K562 (cell line): Measurements from ENCODE around the gene P4HTM. TPM values are rescaled to one million over a fixed set of nuclear protein-coding genes. Genes with fewer than 3 reads are reported as not detected.

Experiments
- ARID3B ChIP-seq: fragments of 250-450 bp; sonication (Bioruptor Pico); IDR thresholded peaks from 2 replicates; pipeline ENCODE4 v1.4.0; 2020; ENCODE audit warnings: borderline replicate concordance
- BRF1 ChIP-seq: IDR thresholded peaks from 3 replicates; pipeline ENCODE4 v1.6.1; 2011; ENCODE audit warnings: borderline replicate concordance, mild to moderate bottlenecking; ENCODE audit not compliant: insufficient read length; ENCODE audit errors: extremely low read depth
- ETV5 ChIP-seq: sonication (generic); formaldehyde crosslinking; IDR thresholded peaks from 2 replicates; pipeline ENCODE4 v1.4.0; 2020; ENCODE audit warnings: low read depth, mild to moderate bottlenecking, missing genetic modification reagents
- FOXO4 ChIP-seq: fragments of 450-650 bp; formaldehyde crosslinking; IDR thresholded peaks from 2 replicates; pipeline ENCODE4 v1.4.0; 2020; ENCODE audit warnings: mild to moderate bottlenecking, moderate library complexity
- GABPB2 ChIP-seq: fragments of 250-450 bp; sonication (Bioruptor Pico); conservative IDR thresholded peaks from 2 replicates; pipeline ENCODE4 v1.5.1; 2021; ENCODE audit warnings: mild to moderate bottlenecking
- GTF2F1 ChIP-seq: IDR thresholded peaks from 2 replicates; pipeline ENCODE4 v1.6.1; 2011; ENCODE audit warnings: low read depth, low read length, improper control_type of control experiment
- GTF3C2 ChIP-seq: IDR thresholded peaks from 3 replicates; pipeline ENCODE4 v1.6.1; 2011; ENCODE audit warnings: borderline replicate concordance, mild to moderate bottlenecking, moderate library complexity; ENCODE audit not compliant: insufficient read length; ENCODE audit errors: extremely low read depth
- HDAC8 ChIP-seq: fragments of 450-650 bp; IDR thresholded peaks from 2 replicates; pipeline ENCODE4 v1.6.1; 2016; ENCODE audit warnings: mild to moderate bottlenecking, missing genetic modification characterization, moderate library complexity, missing compliant biosample characterization
- HMG20B ChIP-seq: fragments of 250-450 bp; sonication (Bioruptor Pico); IDR thresholded peaks from 2 replicates; pipeline ENCODE4 v1.5.0; 2021; ENCODE audit warnings: mild to moderate bottlenecking
- JUNB ChIP-seq: fragments of 450-650 bp; formaldehyde crosslinking; conservative IDR thresholded peaks from 2 replicates; pipeline ENCODE4 v1.4.0; 2020; ENCODE audit warnings: mild to moderate bottlenecking
- MYC ChIP-seq, 2 experiments: fragments of 250-450 bp in 1 of 2; sonication (Bioruptor Pico) in 1 of 2; IDR thresholded peaks; 2 replicates each; pipeline versions ENCODE4 v1.5.1 to v1.6.1; 2012 to 2021; ENCODE audit warnings: low read depth in 2 of 2, borderline replicate concordance in 1 of 2, improper control_type of control experiment in 1 of 2, low read length in 1 of 2, mild to moderate bottlenecking in 1 of 2, moderate library complexity in 1 of 2
- NFYB ChIP-seq: IDR thresholded peaks from 2 replicates; pipeline ENCODE4 v1.6.1; 2011; ENCODE audit warnings: mild to moderate bottlenecking, moderate library complexity; ENCODE audit not compliant: insufficient read length; ENCODE audit errors: extremely low read depth
- RAD51 ChIP-seq: fragments of 450-650 bp; IDR thresholded peaks from 2 replicates; pipeline ENCODE4 v1.7.1; 2016; ENCODE audit warnings: low read depth, mild to moderate bottlenecking, borderline replicate concordance
- STAG1 ChIP-seq: sonication (generic); formaldehyde crosslinking; IDR thresholded peaks from 2 replicates; pipeline ENCODE4 v1.5.0; 2020; ENCODE audit warnings: missing genetic modification reagents, borderline replicate concordance
- TAL1 ChIP-seq: fragments of 450-650 bp; IDR thresholded peaks from 2 replicates; pipeline ENCODE4 v1.6.1; 2016; ENCODE audit warnings: mild to moderate bottlenecking
- YY1 ChIP-seq, 3 experiments: IDR thresholded peaks; 2 replicates each; pipeline ENCODE4 v1.6.1; 2011; ENCODE audit warnings: low read length in 2 of 3, mild to moderate bottlenecking in 2 of 3, moderate library complexity in 2 of 3, borderline replicate concordance in 1 of 3, control low read depth in 1 of 3, low read depth in 1 of 3; ENCODE audit not compliant: insufficient read depth in 3 of 3, insufficient replicate concordance in 2 of 3, control insufficient read depth in 1 of 3, insufficient read length in 1 of 3; ENCODE audit errors: extremely low read depth in 1 of 3
- ZBTB8A ChIP-seq: fragments of 450-650 bp; IDR thresholded peaks from 2 replicates; pipeline ENCODE4 v1.6.1; 2018; ENCODE audit warnings: mild to moderate bottlenecking, moderate library complexity; ENCODE audit not compliant: partially characterized antibody
- ZNF224 ChIP-seq: sonication (generic); formaldehyde crosslinking; IDR thresholded peaks from 2 replicates; pipeline ENCODE4 v1.8.0; 2022; ENCODE audit warnings: mild to moderate bottlenecking, missing genetic modification reagents
- ZNF324 ChIP-seq: fragments of 250-450 bp; sonication (Bioruptor Pico); IDR thresholded peaks from 2 replicates; pipeline ENCODE4 v1.4.0; 2020; ENCODE audit warnings: mild to moderate bottlenecking
- ZNF347 ChIP-seq: fragments of 450-650 bp; formaldehyde crosslinking; IDR thresholded peaks from 2 replicates; pipeline ENCODE4 v1.4.0; 2020; ENCODE audit warnings: low read depth, mild to moderate bottlenecking, moderate library complexity
- ZNF584 ChIP-seq: fragments of 200-800 bp; sonication (Bioruptor generic); IDR thresholded peaks from 2 replicates; pipeline ENCODE4 v1.6.1; 2016; ENCODE audit warnings: low read depth, mild to moderate bottlenecking, missing genetic modification characterization, missing compliant biosample characterization
- ZNF644 ChIP-seq: fragments of 200-800 bp; sonication (Bioruptor generic); IDR thresholded peaks from 2 replicates; pipeline ENCODE4 v1.6.1; 2016; ENCODE audit warnings: low read depth, missing genetic modification characterization, missing compliant biosample characterization
- polyA plus RNA-seq, 8 experiments: library from polyadenylated mRNA; depleted of rRNA in 4 of 8; stranded (reverse) in 5 of 8; unstranded in 3 of 8; fragments of >200 nt; fragmentation: Nextera tagmentation in 2 of 8; fragmentation: Illumina TruSeq in 1 of 8; extraction: Ambion mirVana in 2 of 8; extraction: Trizol in 1 of 8; gene quantifications; 2 replicates each; pipeline versions ENCODE4 v1.2.1 to v1.2.3, GENCODE V29; 2011 to 2014; ENCODE audit warnings: inconsistent platforms in 1 of 8, missing spikeins in 1 of 8
- total RNA-seq, 7 experiments: library from RNA; depleted of rRNA in 6 of 7; stranded (reverse); fragments of >200 nt in 6 of 7; fragmentation: Illumina TruSeq in 2 of 7; extraction: Trizol in 2 of 7; gene quantifications; 2 replicates each; pipeline versions ENCODE4 v1.2.1 to v1.2.3, GENCODE V29; 2011 to 2021; ENCODE audit warnings: low replicate concordance in 1 of 7

P4HTM gene
- total and polyA plus RNA-seq, 9 of the 15 experiments (the other 6 are each of a cell fraction or from before 2014, with no cell fraction given) = 0.09 to 0.66 (median 0.25) TPM; not detected in 2

DNA sequence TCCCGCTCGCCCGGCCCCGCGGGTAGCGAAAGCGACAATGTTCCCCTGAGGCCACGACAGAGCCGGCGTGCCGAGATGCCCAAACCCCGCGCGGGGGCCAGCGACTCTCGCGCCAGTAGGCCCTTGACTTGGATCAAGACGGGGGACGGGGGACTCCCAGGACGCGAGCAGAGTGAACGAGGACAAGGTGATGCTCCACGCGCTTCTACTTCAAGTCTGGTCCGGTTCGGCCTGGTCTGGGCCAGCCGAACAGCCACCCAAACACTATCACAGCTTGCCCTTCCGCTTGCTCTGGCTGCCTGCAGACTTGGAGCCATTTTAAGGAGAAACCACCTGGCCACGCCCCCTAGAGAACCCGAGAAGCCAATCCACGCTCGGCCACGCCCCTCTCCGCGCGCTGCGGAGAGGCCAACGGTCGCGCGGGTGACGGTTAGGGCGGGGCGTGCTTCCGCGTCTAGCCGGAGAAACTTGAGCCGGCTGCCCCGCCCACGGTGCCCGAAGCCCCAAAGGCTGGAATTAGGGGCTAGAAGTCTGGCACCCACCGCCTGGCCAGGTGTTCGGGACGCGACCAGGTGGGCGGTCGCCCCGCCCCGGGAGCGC, 31.3 kb downstream of the P4HTM start (continued):
- TF ChIP-seq NFYB = no peak
- TF ChIP-seq GTF3C2 = no peak
- peak; percentile 31 to 94 (median 85) for TF ChIP-seq YY1 (IDR thresholded peaks at IDR 0.05; ENCODE audit: borderline replicate concordance in 1 of 3, control insufficient read depth in 1 of 3, extremely low read depth in 1 of 3, insufficient read depth in 3 of 3, insufficient read length in 1 of 3, insufficient replicate concordance in 2 of 3, low read depth in 1 of 3, low read length in 2 of 3)
- no peak for TF ChIP-seq ZNF347 (CRISPR knock-in tag)
- TF ChIP-seq ZNF324 = no peak
- TF ChIP-seq RAD51 = no peak
- no peak for TF ChIP-seq HDAC8 (tag)
- no peak for TF ChIP-seq STAG1
- TF ChIP-seq ZBTB8A = no peak
- TF ChIP-seq MYC (IDR thresholded peaks at IDR 0.05; ENCODE audit: low read depth, low read length) = peak; percentile 88
- peak; percentile 76; the same call in 1 of the 2 replicates for TF ChIP-seq MYC (CRISPR knock-in tag; IDR thresholded peaks at IDR 0.05; ENCODE audit: borderline replicate concordance, low read depth)
- no peak for TF ChIP-seq ZNF584 (CRISPR knock-in tag)
- TF ChIP-seq GABPB2 (CRISPR knock-in tag) = no peak
- TF ChIP-seq ZNF224 (CRISPR knock-in tag) = no peak
- TF ChIP-seq ETV5 = no peak
- TF ChIP-seq JUNB (CRISPR knock-in tag) = no peak
- no peak for TF ChIP-seq TAL1
- TF ChIP-seq HMG20B (CRISPR knock-in tag) = no peak
- peak; percentile 89 for TF ChIP-seq GTF2F1
- no peak for TF ChIP-seq FOXO4
- TF ChIP-seq ZNF644 = no peak
- TF ChIP-seq ARID3B (CRISPR knock-in tag) = 0 out of 2 replicates have a peak, but pooled peaks have one; percentile 52
- TF ChIP-seq BRF1 = no peak
